Fibroblast of mammary gland (primary cell): ENCODE results near the gene LRRC28.
A peak's percentile ranks its signal among the peaks of the same experiment; 100 is the strongest.

Experiments used
- DNase-seq: peaks from one replicate; pipeline ENCODE4 v3.0.0-alpha.2; 2010; ENCODE audit warnings: low read depth
- H3K4me3 ChIP-seq: 2 replicates; pipeline ENCODE4 v1.5.1; 2011; ENCODE audit warnings: low read depth, mild to moderate bottlenecking, low read length, moderate library complexity; ENCODE audit not compliant: control insufficient read depth
- TF ChIP-seq, protein P1 (sequence below): conservative IDR thresholded peaks from 2 replicates; pipeline ENCODE4 v1.5.1; 2011; ENCODE audit warnings: low read depth, low read length, inconsistent platforms; ENCODE audit not compliant: control insufficient read depth, insufficient read depth

Gene LRRC28

GRCh38 chr15:99409097-99409473 lies 157.8 kb downstream of the LRRC28 start:
- TF ChIP-seq, protein P1, sequence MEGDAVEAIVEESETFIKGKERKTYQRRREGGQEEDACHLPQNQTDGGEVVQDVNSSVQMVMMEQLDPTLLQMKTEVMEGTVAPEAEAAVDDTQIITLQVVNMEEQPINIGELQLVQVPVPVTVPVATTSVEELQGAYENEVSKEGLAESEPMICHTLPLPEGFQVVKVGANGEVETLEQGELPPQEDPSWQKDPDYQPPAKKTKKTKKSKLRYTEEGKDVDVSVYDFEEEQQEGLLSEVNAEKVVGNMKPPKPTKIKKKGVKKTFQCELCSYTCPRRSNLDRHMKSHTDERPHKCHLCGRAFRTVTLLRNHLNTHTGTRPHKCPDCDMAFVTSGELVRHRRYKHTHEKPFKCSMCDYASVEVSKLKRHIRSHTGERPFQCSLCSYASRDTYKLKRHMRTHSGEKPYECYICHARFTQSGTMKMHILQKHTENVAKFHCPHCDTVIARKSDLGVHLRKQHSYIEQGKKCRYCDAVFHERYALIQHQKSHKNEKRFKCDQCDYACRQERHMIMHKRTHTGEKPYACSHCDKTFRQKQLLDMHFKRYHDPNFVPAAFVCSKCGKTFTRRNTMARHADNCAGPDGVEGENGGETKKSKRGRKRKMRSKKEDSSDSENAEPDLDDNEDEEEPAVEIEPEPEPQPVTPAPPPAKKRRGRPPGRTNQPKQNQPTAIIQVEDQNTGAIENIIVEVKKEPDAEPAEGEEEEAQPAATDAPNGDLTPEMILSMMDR, result peak; percentile 66
- H3K4me3 ChIP-seq, result no peak overlapping the region
- DNase-seq, result peak; percentile 66

GRCh38 chr15:99409560-99409959 lies 158.3 kb downstream of the LRRC28 start:
- H3K4me3 ChIP-seq, result no peak overlapping the region
- TF ChIP-seq, protein P1, result no peak
- no peak for DNase-seq

DNA sequence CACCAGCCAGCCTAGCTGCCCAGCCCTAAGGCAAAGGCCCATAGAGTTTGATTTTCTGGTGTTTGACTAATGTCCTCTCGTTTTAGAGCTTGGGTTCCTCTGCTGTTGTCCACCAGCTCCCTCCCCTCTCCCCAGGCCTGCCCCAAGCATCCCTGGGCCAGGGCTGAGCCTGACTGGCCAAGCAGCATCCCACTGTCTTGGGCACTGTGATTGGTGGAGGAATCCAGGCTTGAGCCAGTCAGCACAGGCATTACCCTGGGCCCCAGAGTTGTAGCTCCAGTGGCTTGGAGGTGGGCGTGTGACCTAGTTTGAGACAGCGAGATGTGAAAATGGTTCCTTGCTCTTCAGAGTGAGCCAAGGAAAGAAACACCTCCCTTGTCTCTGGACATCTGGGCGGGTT lies 159.2 kb downstream of the LRRC28 start:
- TF ChIP-seq, protein P1, result no peak

GRCh38 chr15:99411234-99411633 lies 160.0 kb downstream of the LRRC28 start:
- TF ChIP-seq, protein P1, result no peak
- DNase-seq, result no peak
- no peak overlapping the region for H3K4me3 ChIP-seq

More for the DNA sequence above, 159.2 kb downstream of the LRRC28 start:
- no peak for DNase-seq
- H3K4me3 ChIP-seq, result no peak overlapping the region

DNA sequence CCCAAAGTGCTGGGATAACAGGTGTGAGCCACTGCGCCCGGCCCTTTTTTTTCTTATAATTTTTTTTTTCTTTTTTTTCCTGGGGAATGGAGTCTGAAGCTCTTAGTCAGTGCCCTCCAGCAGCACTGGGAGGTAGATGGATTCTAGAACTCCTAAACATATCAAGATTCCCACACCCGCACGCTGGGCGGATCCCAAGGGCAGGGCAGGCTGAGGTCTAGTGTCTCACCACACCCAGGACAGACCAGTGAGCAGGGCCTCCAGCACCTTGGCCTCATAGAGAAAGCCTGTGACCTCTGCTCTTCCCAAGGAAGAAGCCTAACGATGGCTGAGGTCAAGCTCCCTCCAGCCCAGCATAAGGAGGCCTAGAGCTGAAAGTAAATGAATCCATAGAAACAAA lies 160.8 kb downstream of the LRRC28 start:
- TF ChIP-seq, protein P1, result no peak
- no peak for DNase-seq
- H3K4me3 ChIP-seq, result no peak overlapping the region

- H3K4me3 ChIP-seq, result no peak overlapping the region
- DNase-seq, result no peak
- TF ChIP-seq, protein P1, result no peak
Observed at GRCh38 chr15:99412626-99413025, 161.3 kb downstream of the LRRC28 start.
